Fibroblast of upper back skin (primary cell): Measurements from ENCODE around the gene IQCE.
"Not testable (repeated sequence)": the region's sequence is repeated elsewhere in the genome, so short reads cannot be mapped to it uniquely, and the experiment has no call there.

Experiments used
- DNase-seq: peaks from one replicate; pipeline ENCODE4 v3.0.0-alpha.2; 2013

IQCE gene

DNA sequence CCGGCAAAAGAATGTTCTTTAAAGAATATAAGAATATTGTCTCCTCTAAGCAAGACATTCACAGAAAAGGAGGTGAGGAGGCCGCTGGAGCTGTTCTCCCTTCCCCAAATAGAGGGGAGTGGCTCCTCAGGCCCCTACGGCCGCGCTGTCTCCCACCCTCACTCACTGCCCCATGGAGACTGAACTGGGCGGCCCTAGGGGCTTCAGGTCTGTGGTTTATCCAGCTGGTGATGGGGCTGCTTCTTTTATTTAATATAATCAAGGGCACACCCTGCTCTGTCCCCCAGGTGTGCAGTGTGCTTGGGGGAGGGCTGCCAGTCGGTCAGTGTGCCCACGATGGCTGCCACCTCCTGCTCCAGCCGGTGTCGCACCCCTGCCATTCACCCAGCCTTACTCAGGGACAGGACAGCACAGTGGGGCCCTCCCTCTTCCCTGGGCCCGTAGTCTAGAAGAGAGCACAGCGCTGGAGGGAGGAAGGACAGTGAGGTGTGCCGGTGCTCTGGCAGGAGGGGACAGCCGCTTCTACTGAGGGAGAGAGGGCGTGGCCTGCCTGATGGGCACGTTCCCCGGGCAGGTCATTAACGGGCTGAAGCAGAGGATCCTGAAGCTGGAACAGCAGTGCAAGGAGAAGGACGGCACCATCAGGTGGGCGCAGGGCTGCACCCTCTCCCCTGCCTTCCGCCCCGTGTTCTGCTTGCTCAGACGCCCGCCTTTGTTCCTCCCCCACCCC lies 23.4 kb downstream of the IQCE start:
- no peak for DNase-seq

DNA sequence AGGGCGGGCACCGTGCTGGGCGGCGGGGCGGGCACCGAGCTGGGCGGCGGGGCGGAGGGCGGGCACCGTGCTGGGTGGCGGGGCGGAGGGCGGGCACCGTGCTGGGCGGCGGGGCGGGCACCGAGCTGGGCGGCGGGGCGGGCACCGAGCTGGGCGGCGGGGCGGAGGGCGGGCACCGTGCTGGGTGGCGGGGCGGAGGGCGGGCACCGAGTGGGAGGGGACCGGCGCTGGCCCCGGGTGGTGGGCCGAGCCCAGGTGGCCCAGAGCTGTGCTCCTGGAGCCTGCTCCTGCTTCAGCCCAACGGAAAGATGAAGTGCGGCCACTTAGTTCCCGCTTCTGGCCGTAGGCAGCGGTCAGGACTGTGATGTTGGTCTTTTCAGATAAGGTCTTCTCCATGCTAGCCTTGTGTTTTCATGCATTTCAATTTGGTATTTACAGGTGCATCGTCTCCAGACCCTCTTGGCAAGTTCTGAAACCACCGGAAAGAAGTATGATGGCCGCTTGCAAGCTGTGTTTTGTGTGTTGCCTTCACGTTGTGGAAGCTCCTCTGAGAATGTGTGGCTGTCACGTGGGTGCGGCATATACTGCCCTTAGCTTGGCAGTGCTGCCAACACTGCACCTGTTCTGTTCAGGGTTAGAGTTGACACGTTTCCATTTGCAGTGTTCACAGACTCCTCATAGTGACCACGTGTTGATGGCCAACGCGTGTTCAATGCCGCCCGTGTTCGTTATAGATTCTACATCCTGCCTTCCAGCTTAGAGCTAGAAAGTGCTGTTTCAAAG lies 25.2 kb downstream of the IQCE start:
- DNase-seq: no peak

GRCh38 chr7:2585446-2585845 lies 26.7 kb downstream of the IQCE start:
- no peak for DNase-seq

GRCh38 chr7:2586326-2587020 lies 27.7 kb downstream of the IQCE start:
- no peak for DNase-seq

GRCh38 chr7:2587134-2587533 lies 28.4 kb downstream of the IQCE start:
- DNase-seq: no peak

DNA sequence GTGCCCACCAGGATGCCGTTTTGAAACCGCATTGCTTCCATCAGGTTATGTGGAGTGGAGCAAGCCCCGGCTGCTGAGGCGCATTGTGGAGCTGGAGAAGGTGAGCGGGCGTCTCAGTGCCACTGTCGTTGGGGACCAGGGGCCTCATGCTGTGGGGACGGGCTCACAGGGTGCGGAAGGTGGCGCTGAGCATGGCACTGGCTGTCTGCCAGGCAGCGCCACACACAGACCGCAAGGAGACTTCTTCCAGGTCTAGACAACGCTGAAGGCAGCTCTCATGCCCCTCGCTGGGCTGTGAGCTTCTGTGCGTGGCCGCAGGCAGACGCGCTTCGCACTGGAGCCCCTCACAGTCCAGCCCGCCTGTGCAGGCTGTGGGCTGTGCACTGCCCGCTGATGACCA lies 29.0 kb downstream of the IQCE start:
- no peak for DNase-seq

GRCh38 chr7:2589341-2589740 lies 30.6 kb downstream of the IQCE start:
- no peak for DNase-seq

DNA sequence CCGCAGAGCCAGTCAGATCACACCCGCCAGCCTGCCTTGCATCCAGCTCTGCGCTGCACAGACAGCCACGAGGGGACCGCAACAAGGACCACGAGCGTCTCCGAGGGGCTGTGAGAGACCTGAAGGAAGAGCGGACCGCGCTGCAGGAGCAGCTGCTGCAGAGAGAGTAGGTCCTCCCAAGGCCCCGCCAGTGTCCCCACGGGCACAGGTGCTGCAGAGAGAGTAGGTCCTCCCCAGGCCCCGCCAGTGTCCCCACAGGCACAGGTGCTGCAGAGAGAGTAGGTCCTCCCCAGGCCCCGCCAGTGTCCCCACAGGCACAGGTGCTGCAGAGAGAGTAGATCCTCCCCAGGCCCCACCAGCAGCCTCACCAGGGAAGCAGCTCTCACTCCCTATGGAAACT lies 31.2 kb downstream of the IQCE start:
- DNase-seq: not testable (repeated sequence)

DNA sequence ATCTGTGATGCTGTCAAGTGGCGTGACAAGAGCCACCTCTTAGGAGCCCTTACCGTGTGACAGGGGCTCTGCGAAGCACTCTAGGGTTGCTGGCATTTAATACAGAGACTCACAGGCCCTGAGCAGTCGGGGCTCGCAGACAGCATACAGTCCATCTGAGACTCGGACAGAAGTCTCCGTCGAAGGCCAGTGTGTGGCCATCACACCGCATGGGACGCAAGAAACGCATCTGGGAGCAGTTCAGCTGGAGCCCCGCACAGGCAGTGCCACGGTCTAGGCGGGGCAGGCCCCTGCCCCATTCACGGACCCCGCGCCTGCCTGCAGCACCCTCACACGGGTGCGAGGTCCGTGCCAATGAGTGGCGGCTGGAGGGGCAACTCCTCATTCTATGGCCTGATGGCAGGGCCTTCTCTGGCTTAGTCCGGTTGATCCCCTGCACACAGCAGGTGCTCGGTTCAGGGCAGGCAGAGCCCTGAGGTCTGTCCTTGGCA lies 33.6 kb downstream of the IQCE start:
- DNase-seq: no peak

DNA sequence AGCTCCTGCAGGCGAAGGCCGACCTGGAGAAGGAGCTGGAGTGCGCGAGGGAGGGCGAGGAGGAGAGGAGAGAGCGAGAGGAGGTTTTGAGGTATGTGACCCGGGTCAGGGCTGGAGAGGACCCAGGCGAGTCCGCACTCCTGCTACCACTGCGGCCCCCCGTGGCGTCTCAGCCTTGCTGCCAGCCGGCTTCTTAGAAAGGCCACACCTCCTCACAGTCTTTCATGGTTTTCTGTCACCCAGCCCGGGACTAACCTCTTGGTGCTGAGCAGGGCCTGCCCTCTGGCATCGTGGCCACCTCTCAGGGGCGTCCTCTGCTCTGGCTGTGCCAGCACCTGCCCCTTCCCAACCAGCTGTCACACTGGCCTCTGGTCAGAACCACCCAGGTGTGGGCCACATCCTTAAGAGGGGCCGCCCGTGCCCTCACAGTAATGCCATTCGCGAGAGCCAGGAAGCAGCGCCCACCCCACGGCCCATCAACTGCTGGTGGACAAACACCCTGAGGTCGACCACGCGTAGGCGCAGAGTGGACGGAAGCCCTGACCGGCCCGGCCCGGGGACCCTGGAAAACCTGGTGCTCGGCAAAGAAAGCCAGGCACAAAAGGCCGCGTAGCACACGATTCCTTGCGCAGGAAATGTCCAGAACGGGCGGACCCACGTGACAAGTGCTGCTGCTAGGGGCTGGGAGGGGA lies 34.4 kb downstream of the IQCE start:
- no peak for DNase-seq

- no peak for DNase-seq
Measured at GRCh38 chr7:2594599-2594998, 35.8 kb downstream of the IQCE start.

- no peak for DNase-seq
Measured at GRCh38 chr7:2595258-2595860, 36.6 kb downstream of the IQCE start.

GRCh38 chr7:2596464-2597272 lies 37.9 kb downstream of the IQCE start:
- no peak for DNase-seq

- no peak for DNase-seq
Measured at GRCh38 chr7:2597273-2597640, 38.5 kb downstream of the IQCE start.

GRCh38 chr7:2598154-2598823 lies 39.5 kb downstream of the IQCE start:
- DNase-seq: no peak

DNA sequence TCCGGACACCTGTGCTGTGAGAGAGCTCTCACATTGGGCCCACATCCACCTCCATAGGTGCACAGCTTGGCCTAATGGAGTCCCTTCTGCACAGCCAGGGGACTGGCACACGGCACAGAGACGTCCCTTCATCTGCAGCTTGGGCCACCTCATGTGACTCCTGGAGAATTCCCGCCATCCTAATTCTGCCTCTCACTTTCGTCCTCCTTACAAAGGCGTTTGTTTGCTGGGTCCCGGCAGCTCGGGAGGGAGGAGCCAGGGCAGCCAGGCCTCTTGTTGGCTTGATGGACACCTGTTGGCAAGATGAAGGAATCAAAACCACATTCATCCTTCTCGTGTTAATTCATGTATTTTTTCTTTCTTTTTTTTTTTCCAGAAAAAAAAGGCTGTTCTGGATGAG lies 42.3 kb downstream of the IQCE start:
- no peak for DNase-seq

DNA sequence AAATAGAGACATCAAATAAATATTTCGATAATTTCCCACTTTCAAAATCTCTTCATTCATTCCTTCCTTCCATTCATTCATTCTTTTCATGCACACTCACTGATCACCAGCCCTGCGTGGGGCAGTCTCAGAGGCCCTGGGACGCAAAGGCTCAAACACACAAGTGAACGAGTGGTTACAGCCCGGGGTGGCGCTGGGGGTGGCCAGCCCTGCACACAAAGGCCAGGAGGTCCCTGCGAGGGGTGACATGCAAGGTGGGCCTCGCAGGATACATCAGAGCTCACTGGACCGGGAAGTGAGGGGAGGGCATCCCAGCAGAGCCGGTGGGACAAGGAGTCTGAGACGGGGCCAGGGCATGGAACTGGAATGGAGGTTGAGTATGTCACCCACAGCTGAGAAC lies 43.1 kb downstream of the IQCE start:
- DNase-seq: no peak

- DNase-seq: no peak
Measured at GRCh38 chr7:2602406-2603043, 43.7 kb downstream of the IQCE start.

DNA sequence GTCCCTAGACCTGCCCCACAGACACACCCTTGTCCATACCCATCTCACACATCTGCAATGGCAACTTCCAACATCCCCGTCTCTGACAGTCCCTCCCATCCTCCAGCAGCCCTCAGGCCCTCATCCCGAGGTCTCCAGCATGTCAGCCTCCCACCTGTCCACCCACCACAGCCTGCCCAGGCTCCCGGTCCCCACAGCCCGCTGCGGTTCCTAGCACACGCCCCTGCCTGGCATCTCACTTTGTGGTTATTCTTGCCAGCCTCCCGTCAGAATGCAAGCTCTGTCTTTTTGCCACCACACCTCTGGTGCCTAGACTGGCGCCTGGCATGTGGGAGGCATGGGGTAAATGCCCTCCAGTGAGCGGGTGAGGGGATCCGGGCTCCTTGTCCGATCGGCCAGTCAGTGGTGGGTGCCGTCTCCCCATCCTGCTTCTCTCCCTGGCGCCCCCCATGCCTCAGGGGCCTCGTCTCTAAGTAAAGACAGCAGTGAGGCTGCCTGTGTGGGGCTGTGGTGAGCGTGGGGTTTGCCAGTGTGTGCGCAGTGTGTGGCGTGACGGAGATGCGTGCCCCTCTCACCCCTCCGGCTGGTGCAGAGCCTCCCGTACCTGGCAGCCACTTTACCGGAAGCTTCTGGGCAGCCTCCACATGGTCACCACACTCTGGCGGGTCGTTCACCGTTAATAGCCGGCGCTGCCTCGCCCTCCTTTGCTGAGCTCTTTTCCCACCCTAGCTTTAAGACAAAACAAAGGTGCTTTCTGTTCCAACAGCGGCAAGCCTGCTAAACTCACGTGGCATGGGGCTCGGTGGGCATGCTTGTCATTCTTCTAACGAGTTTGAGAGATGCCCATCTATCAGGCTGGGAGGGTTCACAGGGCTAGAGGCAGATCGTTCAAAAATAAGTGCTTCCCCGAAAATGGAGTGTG lies 44.5 kb downstream of the IQCE start:
- DNase-seq: no peak
